Muscle layer of colon (tissue), 2 donors: ENCODE measurements around the gene MS4A14.
"Not testable (repeated sequence)": the region's sequence is repeated elsewhere in the genome, so short reads cannot be mapped to it uniquely, and the experiment has no call there.

ENCODE experiments used
- H3K27ac ChIP-seq: one replicate; pipeline ENCODE4 v1.7.0; 2013; ENCODE audit warnings: low read depth, mild to moderate bottlenecking, low read length, moderate library complexity
- H3K27me3 ChIP-seq, 2 donors: one replicate each; pipeline ENCODE4 v1.7.0; 2013; ENCODE audit warnings: low read length in 2 of 2, mild to moderate bottlenecking in 2 of 2; ENCODE audit not compliant: insufficient read depth in 2 of 2, control insufficient read depth in 1 of 2
- H3K36me3 ChIP-seq: one replicate; pipeline ENCODE4 v1.7.0; 2013; ENCODE audit warnings: mild to moderate bottlenecking, low read length; ENCODE audit not compliant: insufficient read depth
- H3K4me1 ChIP-seq: one replicate; pipeline ENCODE4 v1.7.0; 2013; ENCODE audit warnings: mild to moderate bottlenecking, low read length; ENCODE audit not compliant: insufficient read depth
- H3K4me3 ChIP-seq, 2 donors: one replicate each; pipeline ENCODE4 v1.7.0; 2013; ENCODE audit warnings: low read length in 2 of 2, low read depth in 1 of 2, mild to moderate bottlenecking in 1 of 2, moderate library complexity in 1 of 2
- H3K9ac ChIP-seq: one replicate; pipeline ENCODE4 v1.7.0; 2013; ENCODE audit warnings: low read length
- H3K9me3 ChIP-seq: one replicate; pipeline ENCODE4 v1.7.0; 2013; ENCODE audit warnings: mild to moderate bottlenecking, low read length
- donor health status: abdominal sarcoma.
- donor health status: Adenocarcinoma of cecum.

The MS4A14 gene

GRCh38 chr11:60451185-60451584 lies 54.9 kb downstream of the MS4A14 start:
- H3K27me3 ChIP-seq, H3K9ac ChIP-seq, H3K4me3 ChIP-seq, H3K4me1 ChIP-seq, H3K36me3 ChIP-seq, H3K9me3 ChIP-seq, H3K27ac ChIP-seq: not testable (repeated sequence)

DNA sequence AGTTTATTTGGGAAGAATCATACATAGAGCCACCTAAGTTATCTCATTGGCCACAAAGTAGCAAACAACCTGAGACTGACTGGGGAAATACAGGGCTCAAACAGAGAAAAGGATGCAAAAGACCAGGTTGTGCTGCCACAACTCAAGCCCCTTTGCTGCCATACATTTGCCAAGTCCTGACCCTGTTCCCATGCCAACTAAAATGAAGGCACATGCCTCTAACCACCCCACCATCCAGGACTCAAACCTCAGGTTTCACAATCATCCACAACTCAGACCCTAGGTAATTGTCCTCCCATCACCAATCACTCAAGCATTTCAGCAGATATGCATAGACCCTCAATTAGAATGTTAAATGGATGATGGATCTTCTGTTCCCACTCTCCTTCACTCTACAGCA lies 58.0 kb downstream of the MS4A14 start:
- Histone ChIP-seq H3K36me3 (no peaks in the 10 kb centered on the region), H3K4me3 (no peak overlapping the region), H3K4me1 (no peaks in the 10 kb centered on the region), H3K9ac (no peak overlapping the region), H3K9me3 (no peaks in the 10 kb centered on the region), H3K27ac (no peak overlapping the region), H3K27me3 (no peaks in the 10 kb centered on the region)

- no peaks in the 10 kb centered on the region for H3K4me1 ChIP-seq
- no peaks in the 10 kb centered on the region for H3K36me3 ChIP-seq
These were observed 59.3 kb downstream of the MS4A14 start, which contains the start of gene MS4A1 for GRCh38 chr11:60455531-60456042. Gene MS4A1 (plus strand): TSS chr11:60455847. CDS start chr11:60462375, 6,528 bp downstream.

DNA sequence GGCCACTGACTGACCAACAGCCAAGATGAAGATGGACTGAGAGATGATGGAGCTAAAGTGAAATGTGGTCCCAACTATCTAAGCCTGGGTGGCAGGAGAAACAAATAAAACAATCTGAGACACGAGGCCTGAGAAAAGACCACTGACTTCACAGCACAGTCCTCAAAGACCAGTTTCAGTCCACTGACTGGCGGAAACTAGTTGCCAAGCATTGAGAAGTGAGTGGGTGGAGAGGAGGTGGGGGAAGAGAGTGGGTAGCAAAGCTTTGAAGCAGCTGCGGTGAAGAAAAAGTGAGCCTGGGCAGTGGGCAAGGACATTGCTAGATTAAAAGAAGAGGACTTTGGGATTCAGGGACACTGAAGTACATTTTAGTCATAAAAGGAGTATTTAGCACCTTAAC lies 61.3 kb downstream of the MS4A14 start:
- H3K4me1 ChIP-seq = no peaks in the 10 kb centered on the region
- no peak overlapping the region for H3K27ac ChIP-seq
- no peaks in the 10 kb centered on the region for H3K27me3 ChIP-seq
- H3K9me3 ChIP-seq = no peaks in the 10 kb centered on the region
- H3K9ac ChIP-seq = no peak overlapping the region
- no peaks in the 10 kb centered on the region for H3K36me3 ChIP-seq
- H3K4me3 ChIP-seq = no peak overlapping the region

More at GRCh38 chr11:60455531-60456042, 59.3 kb downstream of the MS4A14 start, which contains the start of gene MS4A1:
- no peak within 1 kb of the TSS for H3K27ac ChIP-seq
- H3K9me3 ChIP-seq = no peaks in the 10 kb centered on the region
- no peak within 1 kb of the TSS for H3K4me3 ChIP-seq
- no peaks in the 10 kb centered on the region for H3K27me3 ChIP-seq
- no peak within 1 kb of the TSS for H3K9ac ChIP-seq

GRCh38 chr11:60459345-60459744 lies 63.1 kb downstream of the MS4A14 start:
- no peak overlapping the region for H3K27ac ChIP-seq
- no peaks in the 10 kb centered on the region for H3K36me3 ChIP-seq
- no peak overlapping the region for H3K9ac ChIP-seq
- no peaks in the 10 kb centered on the region for H3K4me1 ChIP-seq
- H3K4me3 ChIP-seq = no peak overlapping the region
- no peaks in the 10 kb centered on the region for H3K27me3 ChIP-seq
- H3K9me3 ChIP-seq = no peaks in the 10 kb centered on the region
